ENCODE measurements around the gene APCS.

The APCS gene, protein sequence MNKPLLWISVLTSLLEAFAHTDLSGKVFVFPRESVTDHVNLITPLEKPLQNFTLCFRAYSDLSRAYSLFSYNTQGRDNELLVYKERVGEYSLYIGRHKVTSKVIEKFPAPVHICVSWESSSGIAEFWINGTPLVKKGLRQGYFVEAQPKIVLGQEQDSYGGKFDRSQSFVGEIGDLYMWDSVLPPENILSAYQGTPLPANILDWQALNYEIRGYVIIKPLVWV

DNA sequence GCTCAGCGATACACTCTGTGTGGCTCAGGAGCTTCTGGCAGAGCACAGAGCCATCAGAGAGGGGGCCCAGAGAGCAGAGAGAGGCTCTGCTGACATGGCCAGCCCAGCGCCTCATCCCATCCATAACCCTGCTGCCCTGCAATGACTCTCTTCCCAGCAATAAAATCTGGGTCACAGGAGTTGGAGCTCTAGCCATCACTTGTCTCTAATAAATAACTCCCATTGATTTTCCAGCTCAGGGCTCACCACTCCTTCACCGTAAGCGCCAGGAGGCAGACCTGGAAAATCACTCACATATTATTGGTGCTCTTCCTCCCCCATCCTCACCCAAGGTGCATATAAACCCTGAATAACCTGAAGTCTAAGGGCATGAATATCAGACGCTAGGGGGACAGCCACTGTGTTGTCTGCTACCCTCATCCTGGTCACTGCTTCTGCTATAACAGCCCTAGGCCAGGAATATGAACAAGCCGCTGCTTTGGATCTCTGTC lies at the start of gene APCS:
Gene APCS (plus strand): TSS at position 366 of the 491 bp plus-strand sequence. CDS start 96 bp downstream, at position 462.
- no peak within 1 kb of the TSS for H3K4me3 ChIP-seq (ENCODE audit: low read depth, low read length)
- DNase-seq (ENCODE audit: low read depth) = no peak
- TF ChIP-seq, protein P1, sequence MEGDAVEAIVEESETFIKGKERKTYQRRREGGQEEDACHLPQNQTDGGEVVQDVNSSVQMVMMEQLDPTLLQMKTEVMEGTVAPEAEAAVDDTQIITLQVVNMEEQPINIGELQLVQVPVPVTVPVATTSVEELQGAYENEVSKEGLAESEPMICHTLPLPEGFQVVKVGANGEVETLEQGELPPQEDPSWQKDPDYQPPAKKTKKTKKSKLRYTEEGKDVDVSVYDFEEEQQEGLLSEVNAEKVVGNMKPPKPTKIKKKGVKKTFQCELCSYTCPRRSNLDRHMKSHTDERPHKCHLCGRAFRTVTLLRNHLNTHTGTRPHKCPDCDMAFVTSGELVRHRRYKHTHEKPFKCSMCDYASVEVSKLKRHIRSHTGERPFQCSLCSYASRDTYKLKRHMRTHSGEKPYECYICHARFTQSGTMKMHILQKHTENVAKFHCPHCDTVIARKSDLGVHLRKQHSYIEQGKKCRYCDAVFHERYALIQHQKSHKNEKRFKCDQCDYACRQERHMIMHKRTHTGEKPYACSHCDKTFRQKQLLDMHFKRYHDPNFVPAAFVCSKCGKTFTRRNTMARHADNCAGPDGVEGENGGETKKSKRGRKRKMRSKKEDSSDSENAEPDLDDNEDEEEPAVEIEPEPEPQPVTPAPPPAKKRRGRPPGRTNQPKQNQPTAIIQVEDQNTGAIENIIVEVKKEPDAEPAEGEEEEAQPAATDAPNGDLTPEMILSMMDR (IDR thresholded peaks at IDR 0.05; ENCODE audit: low read depth, low read length, missing control alignments) = no peak

DNA sequence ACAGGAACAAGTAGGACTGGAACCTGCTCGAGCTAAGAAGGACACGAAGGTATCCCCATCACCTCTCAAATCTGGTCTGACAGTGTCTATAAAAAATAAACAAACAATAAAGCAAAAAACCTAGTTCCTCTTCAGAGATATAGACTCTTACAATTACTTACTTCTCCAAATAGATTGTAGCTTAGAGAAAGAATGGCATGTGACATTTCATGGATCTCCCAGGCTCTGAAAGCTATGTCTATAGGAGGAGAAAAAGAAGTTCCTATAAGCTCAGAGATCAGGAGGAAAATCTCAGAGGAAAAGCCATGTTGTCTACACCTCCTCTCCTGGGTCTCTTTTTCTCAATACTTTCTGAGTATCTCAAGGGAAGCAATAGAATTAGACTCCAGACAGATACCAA lies 39.5 kb upstream of the APCS start:
- TF ChIP-seq, protein P1 (IDR thresholded peaks at IDR 0.05; ENCODE audit: low read depth, low read length, missing control alignments) = no peak
- no peak overlapping the region for H3K4me3 ChIP-seq (ENCODE audit: low read depth, low read length)
- DNase-seq (ENCODE audit: low read depth) = no peak

DNA sequence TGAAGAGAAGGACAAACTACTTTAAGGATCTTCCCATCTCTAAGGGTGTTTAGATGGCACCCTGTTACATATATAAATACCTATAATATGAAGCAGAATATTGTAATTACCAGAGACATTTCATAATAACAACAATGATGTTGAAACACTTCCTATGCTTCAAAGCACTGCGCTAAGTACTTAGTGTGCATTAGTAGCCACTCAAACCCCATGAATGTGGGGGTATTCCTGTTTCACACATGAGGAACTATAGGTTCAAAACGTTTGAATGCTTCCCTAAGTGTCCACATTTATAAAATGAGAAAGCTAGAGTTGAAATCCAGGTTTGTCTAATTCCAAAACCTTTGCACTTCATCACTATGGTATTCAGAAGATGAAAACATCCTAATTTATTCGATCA lies 33.4 kb upstream of the APCS start:
- TF ChIP-seq, protein P1 (IDR thresholded peaks at IDR 0.05; ENCODE audit: low read depth, low read length, missing control alignments) = no peak
- no peak for DNase-seq (ENCODE audit: low read depth)
- H3K4me3 ChIP-seq (ENCODE audit: low read depth, low read length) = no peak overlapping the region

DNA sequence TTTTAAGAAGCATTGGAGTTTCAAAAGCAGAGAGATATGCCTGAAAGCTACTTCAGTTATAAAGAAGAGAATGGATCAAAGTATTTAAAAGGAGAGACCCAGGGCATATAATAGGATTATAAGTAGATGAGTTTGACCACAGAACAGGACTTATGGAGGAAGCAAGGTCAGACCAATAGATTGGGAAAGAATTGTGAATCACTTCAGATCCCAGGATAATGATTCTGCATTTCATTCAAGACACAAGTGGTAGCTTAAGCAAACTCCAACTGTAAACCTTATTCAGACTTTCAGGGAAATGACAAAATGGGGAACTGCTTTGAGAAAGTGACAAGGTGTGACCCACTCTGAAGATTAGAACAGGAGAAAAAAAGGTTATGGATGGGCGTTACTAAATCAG lies 32.9 kb upstream of the APCS start:
- no peak overlapping the region for H3K4me3 ChIP-seq (ENCODE audit: low read depth, low read length)
- no peak for DNase-seq (ENCODE audit: low read depth)

DNA sequence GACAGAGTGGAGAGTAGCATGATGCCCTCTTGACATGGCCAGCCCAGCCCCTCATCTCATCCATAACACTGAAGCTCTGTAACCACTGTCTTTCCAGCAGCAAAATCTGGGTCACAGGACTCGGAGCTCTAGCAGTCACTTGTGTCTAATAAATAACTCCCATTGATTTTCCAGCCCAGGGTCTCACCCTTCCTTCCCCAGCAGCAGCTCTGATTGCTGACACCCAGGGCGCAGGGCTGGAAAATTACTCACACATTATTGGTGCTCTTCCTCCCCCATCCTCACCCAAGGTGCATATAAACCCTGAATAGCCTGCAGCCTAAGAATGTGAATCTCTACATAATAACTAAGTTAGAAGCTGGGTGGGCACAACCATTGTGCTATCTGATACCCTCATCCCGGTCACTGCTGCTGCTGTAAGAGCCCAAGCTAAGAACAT lies 30.7 kb upstream of the APCS start:
- no peak overlapping the region for H3K4me3 ChIP-seq (ENCODE audit: low read depth, low read length)
- no peak for DNase-seq (ENCODE audit: low read depth)
- TF ChIP-seq, protein P1 (IDR thresholded peaks at IDR 0.05; ENCODE audit: low read depth, low read length, missing control alignments) = no peak

More for the DNA sequence above, 32.9 kb upstream of the APCS start:
- TF ChIP-seq, protein P1 (IDR thresholded peaks at IDR 0.05; ENCODE audit: low read depth, low read length, missing control alignments) = no peak

DNA sequence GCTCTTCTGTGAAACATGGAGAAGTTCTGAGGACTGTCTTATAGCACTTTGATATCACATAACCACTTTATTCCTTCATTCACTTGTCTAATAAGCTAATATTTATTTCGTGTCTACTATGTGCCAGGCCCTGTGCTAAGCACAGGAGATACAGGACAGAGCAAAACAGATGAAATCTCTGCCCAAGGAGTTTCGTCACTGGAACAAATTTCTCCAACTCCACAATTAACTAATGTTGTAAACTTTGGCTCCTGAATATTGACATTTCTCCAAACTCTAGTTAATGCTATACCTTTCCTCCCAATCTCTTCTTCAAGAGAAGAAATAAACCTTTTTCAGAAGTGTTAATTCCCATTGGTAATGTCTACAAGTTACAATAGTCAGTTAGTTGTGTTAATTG lies 27.0 kb upstream of the APCS start:
- H3K4me3 ChIP-seq (ENCODE audit: low read depth, low read length) = no peak overlapping the region
- TF ChIP-seq, protein P1 (IDR thresholded peaks at IDR 0.05; ENCODE audit: low read depth, low read length, missing control alignments) = no peak
- DNase-seq (ENCODE audit: low read depth) = no peak

DNA sequence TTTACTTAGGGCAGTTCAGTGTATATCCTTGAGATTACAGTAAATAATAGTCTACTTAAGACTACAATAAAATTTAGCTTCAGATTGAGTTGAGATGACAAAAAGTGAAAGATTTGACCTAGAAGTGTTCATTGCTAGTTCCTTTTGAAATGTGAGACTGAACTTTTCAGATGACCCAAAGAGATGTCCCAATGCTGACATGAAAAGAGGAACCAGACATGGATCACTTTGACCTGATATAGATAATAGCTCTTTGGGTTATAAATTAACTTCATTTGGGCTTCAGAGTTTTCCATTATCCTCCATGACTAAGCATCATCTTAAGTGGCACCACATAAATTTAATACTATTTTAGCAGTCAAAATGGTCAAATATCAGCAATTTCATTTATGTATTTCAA lies 26.1 kb upstream of the APCS start:
- DNase-seq (ENCODE audit: low read depth) = no peak
- TF ChIP-seq, protein P1 (IDR thresholded peaks at IDR 0.05; ENCODE audit: low read depth, low read length, missing control alignments) = no peak
- no peak overlapping the region for H3K4me3 ChIP-seq (ENCODE audit: low read depth, low read length)

Measured in GM12864 (cell line).